HG02870 (cell line): Measurements from ENCODE around the gene ZNF236.
"Not testable (repeated sequence)": the region's sequence is repeated elsewhere in the genome, so short reads cannot be mapped to it uniquely, and the experiment has no call there.

Experiments used
- ATAC-seq: cut with Tn5 transposase; IDR thresholded peaks from one replicate; pipeline ENCODE4 v1.9.1; 2021; ENCODE audit warnings: mild to moderate bottlenecking, moderate library complexity; ENCODE audit not compliant: unreplicated experiment

Gene ZNF236

DNA sequence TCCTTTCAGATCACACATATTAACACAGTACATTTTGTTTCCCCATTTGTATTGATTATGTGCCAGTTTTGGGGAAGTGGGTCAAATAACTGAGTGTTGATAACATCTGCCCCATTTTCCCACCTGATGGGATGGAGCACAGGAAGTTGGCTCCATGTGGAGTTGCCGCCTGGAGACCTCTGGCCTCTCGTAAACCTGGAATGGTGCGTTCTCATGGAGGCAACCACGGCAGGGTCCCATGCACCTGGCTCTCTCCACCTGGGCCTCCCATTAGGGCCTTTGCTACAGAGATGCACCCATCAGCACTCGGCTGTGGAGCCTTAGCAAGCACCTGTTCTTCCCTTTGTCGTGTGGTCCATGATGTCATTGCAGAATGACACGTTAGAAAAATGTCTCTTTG, 179.6 kb downstream of the ZNF236 start:
- no peak for ATAC-seq

DNA sequence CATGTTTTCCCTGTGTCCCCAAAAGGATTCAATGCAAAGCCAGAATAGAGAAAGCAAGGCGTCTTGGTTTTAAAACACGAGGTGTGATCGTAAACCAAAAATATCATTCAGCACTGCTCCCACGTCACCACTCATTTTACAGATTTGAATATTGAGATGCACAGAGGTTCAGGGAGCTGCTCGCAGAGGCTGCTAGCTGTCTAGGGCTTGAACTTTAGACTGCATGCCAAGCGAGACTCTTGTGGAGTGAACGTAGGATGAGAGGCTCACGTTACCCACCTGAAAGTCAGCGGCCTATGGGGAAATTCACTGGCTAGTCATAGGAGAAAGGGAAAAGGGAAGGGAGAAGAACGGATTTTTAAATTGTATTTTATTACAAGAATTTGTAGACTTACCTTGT, 180.1 kb downstream of the ZNF236 start:
- ATAC-seq: no peak

DNA sequence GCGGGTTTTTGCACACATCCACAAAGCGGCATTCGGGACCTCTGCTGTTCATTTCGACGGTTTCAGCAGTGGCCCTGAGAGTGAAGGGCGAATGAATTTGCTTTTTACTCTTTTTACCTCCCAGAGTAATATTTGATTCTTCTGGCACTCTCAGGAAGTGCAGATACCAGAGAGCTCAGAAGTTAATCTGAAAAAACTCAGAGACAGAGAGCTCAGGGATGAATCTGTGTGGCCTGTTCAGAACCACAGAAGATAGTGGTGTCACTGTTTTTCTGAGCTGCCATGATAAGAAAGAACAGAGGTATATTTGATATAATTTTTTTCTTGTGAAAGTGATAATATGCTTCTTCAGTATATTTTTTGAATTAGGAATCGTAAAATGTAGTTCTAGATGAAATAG, 181.0 kb downstream of the ZNF236 start:
- ATAC-seq: no peak

DNA sequence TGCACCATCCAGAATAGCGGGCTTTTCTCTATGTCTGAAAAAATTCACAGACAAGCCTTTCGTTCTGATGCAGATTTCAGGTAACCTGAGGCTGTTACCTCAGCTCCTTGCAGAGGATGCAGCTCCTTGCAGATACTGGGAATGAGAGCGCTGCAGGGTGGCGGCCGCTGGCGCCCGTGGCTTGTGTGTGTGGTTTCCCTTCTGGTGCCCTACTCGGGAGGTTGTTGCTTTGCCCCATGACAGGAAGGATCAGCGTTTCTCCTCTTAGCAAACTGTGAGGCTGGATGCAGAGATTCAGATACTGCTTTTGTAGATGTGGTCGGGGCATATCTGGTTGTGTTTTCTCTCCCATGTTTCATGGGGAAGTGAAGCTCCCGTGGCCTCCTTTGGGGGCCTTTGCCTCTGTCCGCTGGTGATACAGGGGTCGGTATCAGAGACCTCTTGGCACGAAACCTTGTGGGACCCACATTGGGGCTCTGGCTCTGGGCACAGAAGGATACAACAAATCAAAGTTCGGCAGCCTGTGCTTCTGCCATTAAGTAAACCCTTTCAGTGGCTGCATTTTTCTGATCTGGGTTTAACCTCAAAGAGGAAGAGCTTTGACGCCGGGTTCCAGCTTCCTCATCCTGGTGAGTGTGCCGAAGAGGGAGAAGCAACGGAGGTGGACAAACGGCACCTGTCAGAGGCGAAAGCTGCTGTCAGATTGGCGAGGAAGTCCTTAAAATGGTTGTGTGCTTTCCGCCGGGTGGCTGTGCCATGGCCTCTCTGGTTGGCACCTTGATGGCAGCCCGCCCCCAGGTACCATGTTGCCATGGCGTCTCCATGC, 182.4 kb downstream of the ZNF236 start:
- ATAC-seq: no peak

DNA sequence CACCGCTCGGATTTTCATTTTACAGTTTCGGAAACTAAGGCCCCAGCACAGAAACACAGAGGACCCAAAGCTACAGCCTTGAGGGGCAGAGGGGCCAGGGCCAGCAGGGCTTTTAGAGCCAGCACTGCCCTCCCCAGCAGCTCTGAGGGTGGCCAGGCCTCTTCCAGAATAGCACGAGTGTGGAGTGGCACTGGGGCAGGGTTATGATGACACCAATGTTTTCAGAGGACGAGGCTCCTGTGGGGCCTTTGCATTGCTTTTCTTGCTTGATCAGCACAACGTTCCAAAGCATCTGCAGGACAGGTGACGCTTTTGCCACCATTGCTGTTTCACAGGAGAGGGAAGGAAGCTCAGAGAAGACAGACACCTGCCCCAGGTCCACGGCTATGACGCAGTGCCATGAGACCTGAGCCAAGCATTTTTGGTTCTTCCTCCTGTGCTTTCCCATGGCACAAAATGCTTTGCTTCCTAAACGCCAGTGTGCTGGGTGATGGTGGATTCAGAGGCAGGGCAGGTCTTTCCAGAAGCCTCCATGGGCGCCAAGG, 183.4 kb downstream of the ZNF236 start:
- ATAC-seq: no peak

DNA sequence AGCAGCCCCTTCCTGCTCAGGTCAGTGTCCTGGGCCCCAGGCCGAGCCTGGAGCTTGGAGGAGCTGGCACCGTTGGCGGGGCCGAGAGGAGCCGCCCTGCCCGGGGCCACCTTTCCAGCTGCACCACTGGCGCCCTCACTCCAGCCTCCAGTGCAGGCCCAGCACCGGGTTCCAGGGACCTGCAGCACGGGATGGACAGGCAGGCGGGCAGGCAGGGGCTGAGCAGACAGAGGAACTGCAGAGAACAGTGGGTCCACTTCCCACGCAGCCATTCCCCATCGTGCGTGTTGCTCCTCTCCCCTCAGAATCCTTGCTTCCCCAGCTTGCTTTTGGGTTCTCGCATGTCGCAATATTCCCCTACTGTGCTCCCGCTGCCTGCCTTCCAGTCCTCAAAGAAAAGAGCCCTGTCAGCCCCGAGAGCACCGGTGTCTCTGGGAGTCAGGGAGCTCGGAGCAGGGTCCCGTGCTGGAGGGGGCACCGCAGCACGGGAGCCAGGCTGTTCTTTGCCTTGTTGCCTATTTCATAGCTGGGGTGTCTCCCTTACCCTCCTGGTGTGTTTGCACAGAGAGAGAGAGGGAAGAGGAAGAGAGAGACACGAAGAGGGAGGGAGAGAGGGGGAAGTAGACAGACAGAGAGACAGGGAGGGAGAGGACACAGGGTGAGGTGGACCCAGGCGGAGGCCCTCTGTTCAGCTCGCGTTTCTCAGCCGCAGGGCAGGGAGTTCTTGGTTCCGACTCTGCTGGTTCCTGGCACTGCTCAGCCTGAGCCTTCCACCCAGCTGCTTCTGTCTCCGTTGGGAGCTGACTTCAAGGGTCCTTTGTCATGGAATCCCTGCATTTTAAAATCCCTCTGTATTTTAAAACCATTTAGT, 184.2 kb downstream of the ZNF236 start:
- no peak for ATAC-seq

DNA sequence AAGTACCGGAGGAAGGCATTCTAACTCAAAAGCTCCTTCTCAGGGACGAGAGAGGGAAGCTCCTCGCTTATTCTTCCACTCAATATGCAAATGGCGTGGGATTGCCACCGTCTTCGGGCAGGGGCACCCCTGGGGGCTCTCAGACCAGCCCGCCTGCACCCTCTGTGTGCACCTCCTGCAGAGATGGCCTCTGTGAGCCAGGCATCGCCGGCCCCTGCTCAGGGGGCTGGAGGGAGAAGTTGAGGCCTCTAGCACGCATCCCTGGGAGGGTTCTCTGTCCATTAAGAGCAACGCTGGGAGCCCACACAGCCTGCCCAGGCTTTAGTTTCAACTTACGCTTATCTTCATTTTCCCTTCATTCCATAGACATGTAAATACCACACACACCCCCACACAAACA, 184.9 kb downstream of the ZNF236 start:
- no peak for ATAC-seq

DNA sequence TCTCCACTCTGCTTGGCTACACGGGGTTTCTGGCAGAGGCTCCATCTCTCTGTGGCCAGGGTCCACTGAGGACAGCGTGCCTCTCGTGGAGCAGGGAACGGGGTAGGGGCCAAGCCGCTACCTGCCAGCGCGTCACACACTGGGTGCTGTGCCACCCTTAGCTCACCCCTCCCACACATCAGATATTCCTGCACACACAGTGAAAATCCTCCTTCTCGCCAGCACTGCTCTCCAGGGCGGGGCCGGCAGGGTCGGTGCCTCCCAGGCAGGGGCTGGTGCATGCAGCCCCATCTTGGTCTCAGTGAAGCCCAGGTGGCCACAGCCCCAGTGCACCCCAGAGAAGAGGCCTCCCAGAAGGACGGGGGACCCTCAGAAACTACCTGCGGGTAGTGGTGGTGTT, 185.6 kb downstream of the ZNF236 start:
- ATAC-seq: no peak

DNA sequence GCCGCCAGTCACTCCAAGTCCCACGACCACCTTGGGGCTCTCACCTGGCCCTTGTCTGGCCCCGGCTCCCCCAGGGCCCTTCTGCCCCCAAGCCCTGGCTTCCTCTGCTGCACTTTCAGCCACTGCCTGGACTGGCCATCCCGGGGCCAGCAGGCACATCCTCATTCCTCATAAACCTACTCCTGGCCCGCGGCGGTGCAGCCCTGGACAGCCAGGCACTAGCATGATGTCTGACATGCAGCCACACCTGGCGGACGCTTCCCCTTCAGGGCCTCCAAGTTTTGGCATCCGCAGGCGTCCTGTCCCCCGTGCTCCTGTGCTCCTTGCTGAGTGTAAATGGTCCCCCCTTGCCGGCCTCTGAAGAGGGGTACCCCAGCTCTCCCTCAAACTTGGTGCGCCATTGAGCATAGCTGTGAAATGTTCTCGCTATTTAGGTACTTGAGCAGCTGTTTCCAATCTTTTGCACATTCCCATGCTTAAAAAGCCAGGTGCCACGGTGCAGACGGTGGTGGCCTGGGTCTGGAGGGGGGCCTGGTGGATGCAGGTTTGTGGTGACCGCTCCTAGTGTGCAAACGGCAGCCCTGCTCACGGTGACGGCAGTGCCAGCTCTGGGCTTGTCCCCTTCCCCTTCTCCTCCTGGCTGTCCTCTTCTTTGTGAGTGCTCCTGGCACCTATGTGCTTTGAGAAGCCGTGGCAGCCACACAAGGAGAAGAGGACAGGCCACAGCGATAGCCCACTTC, 186.4 kb downstream of the ZNF236 start:
- no peak for ATAC-seq

DNA sequence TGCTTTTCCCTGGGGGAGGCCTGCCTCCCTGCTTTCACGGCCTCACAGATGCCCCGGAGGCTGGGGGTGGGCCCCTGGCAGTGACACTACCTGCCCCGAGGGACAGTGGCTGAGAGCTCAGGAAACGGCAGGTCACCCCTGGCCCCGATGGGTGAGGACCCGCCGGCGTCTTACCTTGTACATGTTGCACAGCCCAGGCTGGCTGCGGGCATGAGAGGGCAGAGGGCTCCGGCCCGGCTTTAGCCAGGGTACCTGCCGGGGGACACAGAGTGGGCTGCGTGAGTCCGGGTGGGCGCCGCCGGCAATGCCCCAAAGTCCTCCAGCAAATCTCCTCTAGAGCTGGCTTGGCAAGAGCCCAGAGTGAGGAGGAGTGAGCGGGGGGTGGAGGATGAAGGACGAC, 187.3 kb downstream of the ZNF236 start:
- ATAC-seq: no peak

DNA sequence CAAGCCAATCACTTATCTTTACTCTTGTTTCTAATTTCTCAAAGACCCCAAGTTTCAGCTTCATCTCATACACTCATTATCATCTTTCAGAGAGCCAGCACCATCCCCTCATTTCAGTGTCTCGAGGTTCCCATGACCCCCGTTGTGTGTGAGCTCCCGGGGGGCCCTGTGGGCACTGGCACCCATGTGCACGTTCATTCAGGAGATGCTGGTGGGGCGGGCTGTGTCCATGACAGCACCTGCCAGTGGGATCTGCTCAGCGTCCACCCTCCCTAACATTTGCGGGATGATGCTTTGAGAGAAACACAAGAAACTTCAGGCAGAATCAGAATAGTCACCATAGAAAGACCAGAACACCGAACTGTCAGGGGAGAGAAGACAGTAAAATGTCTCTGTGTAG, 189.8 kb downstream of the ZNF236 start:
- no peak for ATAC-seq

DNA sequence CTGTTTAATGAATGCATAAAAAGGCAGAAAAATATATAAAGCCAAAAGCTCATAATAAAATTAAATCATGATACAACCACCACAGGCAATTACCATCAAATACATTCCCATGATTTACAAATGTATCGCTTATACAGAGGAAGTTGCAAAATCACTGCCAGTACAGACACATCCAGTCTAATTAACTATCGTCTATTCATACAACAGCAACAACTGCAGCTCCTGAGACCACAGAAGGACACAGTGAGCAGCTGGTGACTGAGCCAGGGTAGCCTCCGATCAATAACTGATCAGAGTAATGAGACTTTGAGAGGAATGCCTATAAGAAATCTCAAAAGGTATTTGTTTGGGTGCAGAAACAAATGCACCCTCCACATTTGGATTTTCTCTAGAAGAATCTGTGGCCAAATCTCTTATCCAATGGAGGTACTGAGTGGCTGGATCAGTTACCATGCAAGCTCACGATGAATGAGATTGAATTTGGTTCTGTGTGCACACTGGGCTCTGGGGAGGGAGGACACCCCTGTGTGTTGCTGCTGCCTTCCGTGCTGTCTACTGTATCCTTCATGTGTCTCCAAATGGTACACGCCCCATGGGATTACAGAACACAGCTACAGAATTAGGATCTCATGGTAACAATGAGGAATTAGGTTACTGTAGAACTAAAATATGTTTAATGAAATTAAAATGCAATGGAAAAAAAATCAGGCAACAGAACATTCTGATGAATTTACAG, 190.6 kb downstream of the ZNF236 start:
- no peak for ATAC-seq

DNA sequence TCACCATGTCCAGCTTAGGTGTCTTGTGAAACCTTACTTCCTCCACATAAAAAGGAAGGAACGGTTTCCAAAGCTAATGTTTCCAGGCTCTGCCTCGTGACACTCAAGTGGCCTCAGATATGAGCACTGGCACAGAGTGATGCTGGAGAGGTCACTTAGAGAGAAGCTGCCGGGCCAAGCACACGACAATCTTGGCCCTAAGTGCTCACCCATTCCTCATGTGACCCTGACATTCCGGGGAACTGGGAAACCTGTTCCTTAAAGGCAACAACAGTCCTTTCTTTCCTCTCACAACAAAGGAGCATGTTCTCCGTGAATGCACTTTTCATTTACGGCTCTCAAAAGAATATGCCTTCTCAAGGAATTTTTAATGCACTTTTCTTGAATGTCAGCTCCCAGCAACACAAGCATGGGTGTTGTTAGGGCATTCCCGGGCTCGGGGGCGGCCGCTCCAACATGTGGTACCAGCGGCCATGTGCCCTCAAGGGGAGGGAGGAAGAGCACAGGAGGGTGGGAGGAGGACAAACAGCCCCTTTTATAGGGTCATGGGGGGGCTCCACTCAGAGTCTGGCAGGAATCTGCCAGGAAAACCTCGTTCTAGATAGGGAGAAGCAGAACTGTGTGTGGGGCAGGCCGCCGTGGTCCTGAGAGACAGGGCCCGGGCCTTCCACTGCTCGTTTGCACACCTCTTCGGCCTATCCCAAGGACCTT, 191.6 kb downstream of the ZNF236 start:
- no peak for ATAC-seq

DNA sequence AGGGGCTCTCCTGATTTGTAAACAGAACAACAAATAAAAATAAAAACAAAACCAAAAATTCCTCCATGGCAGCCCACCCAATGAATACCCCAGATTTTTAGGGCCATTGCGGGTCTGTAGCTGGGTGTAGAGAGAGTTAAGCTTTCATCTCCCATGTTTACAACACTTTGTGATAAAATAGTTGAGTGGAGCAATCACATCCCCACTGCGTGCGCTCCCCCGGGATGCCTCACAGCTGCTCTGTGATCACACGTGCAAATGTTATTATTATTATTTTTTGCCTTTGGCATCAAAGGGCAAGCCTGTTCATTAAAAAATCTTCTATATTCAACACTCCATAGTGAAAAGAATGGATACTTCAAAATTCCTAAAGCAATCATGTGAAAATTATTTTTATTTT, 192.2 kb downstream of the ZNF236 start:
- no peak for ATAC-seq

DNA sequence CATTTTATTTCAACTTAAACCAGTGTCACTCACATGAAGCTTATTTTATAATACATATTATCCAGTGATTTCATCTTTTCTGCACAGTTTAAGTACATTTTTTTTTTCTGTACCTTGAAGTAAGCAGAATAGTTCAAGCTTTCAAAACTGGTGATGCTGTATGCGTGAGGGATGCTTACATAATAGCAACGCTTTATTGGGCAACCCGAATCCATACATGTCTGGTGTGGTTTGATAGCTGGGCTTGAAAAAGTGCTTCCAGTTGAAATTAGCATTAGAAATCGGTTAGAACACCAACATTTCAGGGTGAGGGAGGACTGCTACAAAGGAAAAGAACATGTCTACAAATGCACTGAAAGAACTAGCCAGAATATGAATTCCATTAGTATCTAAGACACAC, 192.8 kb downstream of the ZNF236 start:
- no peak for ATAC-seq

DNA sequence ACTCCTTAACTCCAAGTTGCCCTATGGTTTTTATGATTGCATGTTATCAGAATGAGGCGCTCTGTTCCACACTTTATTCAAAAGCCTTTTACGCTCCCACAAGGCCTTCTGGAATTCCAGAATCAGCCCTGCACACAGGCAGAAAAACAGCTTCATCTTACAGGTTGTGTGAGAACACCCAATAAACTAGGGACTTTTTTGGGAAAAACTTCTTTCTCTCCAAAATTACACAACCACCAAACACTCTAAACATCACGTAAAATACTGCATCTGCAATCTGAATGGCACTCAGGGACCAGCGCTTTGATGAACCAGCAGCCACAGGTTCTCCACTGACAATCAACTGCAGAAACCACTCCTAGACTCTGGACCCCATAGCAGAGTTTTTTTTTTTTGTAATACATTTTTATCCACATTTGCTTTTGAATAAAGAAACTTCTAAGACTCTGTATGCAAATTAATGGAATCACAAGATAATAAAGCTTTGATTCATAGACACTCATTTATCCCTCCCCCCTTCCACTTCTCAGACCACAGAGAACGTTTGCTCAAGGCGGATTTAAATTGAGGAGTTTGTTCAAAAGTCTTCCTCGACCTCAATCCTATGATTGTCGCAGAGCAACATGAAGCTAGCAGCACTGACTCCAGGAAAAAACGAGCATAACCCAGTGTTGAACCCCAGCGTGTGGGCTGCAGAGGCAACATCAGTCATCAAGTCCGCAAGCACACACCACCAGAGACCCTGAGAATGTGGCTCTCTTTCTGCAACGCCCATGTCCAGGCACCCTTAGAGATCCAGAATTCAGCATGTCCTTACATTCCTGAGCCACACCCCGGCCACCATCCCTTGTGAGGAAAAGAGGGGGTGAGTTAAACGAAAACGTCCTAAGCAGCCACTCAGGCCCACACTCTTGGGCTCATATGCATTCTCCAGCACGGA, 193.7 kb downstream of the ZNF236 start:
- ATAC-seq: no peak

DNA sequence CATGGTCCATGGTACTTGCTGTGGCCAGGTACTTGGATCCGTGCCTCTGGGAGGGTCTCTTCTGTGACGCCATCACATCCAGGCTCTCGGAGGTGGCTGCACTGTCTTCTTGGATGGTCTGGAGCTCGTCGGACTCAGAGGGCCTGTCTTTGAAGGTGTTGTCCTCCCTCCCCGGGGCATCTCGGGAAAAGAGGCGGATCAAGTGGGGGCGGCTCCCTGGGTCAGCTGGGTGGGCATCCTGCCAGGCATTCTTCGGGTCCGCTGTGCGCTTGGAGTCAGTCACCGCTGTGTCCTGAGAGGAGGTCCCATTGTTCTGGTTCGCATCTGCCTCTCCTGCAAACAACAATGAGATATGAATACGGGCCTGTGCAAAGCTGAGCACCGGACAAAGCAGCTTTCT, 194.6 kb downstream of the ZNF236 start:
- ATAC-seq: no peak

DNA sequence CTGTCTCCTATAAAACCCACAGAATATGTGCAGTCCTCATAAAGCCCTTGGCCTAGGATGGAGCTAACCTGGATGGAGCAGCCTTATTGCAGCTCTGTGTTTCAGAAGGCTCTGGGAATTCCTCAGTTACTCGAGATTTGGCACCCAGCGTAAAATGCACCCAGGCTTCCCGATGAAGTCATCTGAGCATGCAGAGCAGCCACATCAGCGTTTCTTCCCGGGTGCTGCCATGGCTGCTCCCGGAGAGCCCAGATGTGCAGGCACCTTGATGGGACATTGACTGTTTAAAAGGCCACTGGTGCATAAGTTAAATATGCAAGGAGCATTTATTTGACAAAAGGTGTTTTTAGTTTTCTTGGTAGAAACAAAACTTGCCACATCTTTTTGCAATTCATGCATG, 195.0 kb downstream of the ZNF236 start:
- no peak for ATAC-seq

DNA sequence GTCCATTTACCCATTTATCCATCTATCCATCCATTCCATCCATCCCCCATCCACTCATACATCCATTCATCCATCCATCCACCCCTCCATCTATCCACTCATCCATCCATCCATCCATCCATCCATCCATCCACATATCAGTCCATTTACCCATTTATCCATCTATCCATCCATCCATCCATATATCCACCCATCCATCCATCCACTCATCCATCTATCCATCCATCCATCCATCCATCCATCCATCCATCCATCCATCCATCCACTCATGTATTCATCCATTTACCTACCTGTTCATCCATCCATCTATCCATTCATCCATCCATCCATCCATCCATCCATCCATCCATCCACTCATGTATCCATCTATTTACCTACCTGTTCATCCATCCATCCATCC, 196.3 kb downstream of the ZNF236 start:
- ATAC-seq: not testable (repeated sequence)
